ENCODE measurements around the gene TMCC2. TPM values are rescaled to one million over a fixed set of nuclear protein-coding genes. Genes with fewer than 3 reads are reported as not detected.
"Not testable (repeated sequence)": the region's sequence is repeated elsewhere in the genome, so short reads cannot be mapped to it uniquely, and the experiment has no call there.

TMCC2 gene
- total RNA-seq, 2 experiments from 2014 or later, result 11.4 to 11.8 TPM

- ChIA-PET CTCF (interaction anchor here (2.4 kb wide), 1 partner anchor 12 kb away, joined by 8 read pairs; no protein-coding TSS in a partner anchor), POLR2A (interaction anchor here (0.6 to 1.9 kb wide), 4 partner anchors 11 to 88 kb away, joined by 3 to 10 read pairs (median 6); partner anchors contain the start of gene TMCC2)
Measured at GRCh38 chr1:205211169-205211838, 16.4 kb upstream of the TMCC2 start, which contains the start of gene DSTYK. TSS of gene DSTYK (minus strand) at chr1:205211702. CDS start at chr1:205211535, 167 bp downstream.

GRCh38 chr1:205211839-205212536 is 15.8 kb upstream of the TMCC2 start:
- ChIA-PET CTCF (interaction anchor here (1.1 to 2.4 kb wide), 2 partner anchors 13 to 150 kb away, joined by 3 to 8 read pairs; no protein-coding TSS in a partner anchor), POLR2A (interaction anchor here (0.6 to 1.9 kb wide), 2 partner anchors 13 to 16 kb away, joined by 3 to 10 read pairs; partner anchors contain the start of gene TMCC2)

GRCh38 chr1:205214756-205215155 is 13.0 kb upstream of the TMCC2 start:
- CTCF ChIA-PET, result interaction anchor here (0.7 kb wide), 1 partner anchor 14 kb away, joined by 5 read pairs; no protein-coding TSS in a partner anchor
- POLR2A ChIA-PET, result no interaction called here

GRCh38 chr1:205216588-205216987 is 11.2 kb upstream of the TMCC2 start:
- POLR2A ChIA-PET, result no interaction called here
- CTCF ChIA-PET, result no interaction called here

- POLR2A ChIA-PET, result no interaction called here
- CTCF ChIA-PET, result interaction anchor here (1.0 kb wide), 1 partner anchor 26 kb away, joined by 3 read pairs; no protein-coding TSS in a partner anchor
Measured at GRCh38 chr1:205217418-205217817, 10.3 kb upstream of the TMCC2 start.

- CTCF ChIA-PET, result interaction anchor here (2.8 kb wide), 1 partner anchor 9 kb away, joined by 13 read pairs; no protein-coding TSS in a partner anchor
- POLR2A ChIA-PET, result no interaction called here
Measured at GRCh38 chr1:205220421-205220820, 7.3 kb upstream of the TMCC2 start.

- CTCF ChIA-PET, result interaction anchor here (0.6 to 7.5 kb wide), 2 partner anchors 31 to 326 kb away, joined by 3 to 72 read pairs; no protein-coding TSS in a partner anchor
- POLR2A ChIA-PET, result no interaction called here
Measured at GRCh38 chr1:205224736-205225135, 3.0 kb upstream of the TMCC2 start.

- POLR2A ChIA-PET, result no interaction called here
- CTCF ChIA-PET, result interaction anchor here (7.5 kb wide), 1 partner anchor 30 kb away, joined by 72 read pairs; no protein-coding TSS in a partner anchor
Measured at GRCh38 chr1:205225901-205226765, 1.6 kb upstream of the TMCC2 start.

GRCh38 chr1:205226868-205227583 is 720 bp upstream of the TMCC2 start:
- ChIA-PET POLR2A (interaction anchor here (0.5 to 3.2 kb wide), 3 partner anchors 15 to 59 kb away, joined by 3 to 10 read pairs (median 4); partner anchors contain the start of gene DSTYK), CTCF (interaction anchor here (0.7 to 7.5 kb wide), 3 partner anchors 29 to 129 kb away, joined by 3 to 72 read pairs (median 4); no protein-coding TSS in a partner anchor)

- ChIA-PET POLR2A (interaction anchor here (0.9 to 3.2 kb wide), 5 partner anchors 16 to 42 kb away, joined by 3 to 10 read pairs (median 3); partner anchors contain the start of gene DSTYK), CTCF (interaction anchor here (1.0 to 7.5 kb wide), 9 partner anchors 8 to 86 kb away, joined by 4 to 72 read pairs (median 5); no protein-coding TSS in a partner anchor)
Measured at GRCh38 chr1:205228093-205228521, 361 bp downstream of the TMCC2 start.

GRCh38 chr1:205229399-205229871 is 1.7 kb downstream of the TMCC2 start:
- CTCF ChIA-PET, result interaction anchor here (0.6 to 7.5 kb wide), 19 partner anchors 10 to 106 kb away, joined by 3 to 72 read pairs (median 4); no protein-coding TSS in a partner anchor

GRCh38 chr1:205229916-205230700 is 2.4 kb downstream of the TMCC2 start:
- ChIA-PET POLR2A (interaction anchor here (0.6 to 3.2 kb wide), 2 partner anchors 18 to 36 kb away, joined by 5 to 10 read pairs; partner anchors contain the start of gene DSTYK), CTCF (interaction anchor here (0.6 to 7.5 kb wide), 16 partner anchors 10 to 423 kb away, joined by 3 to 72 read pairs (median 3); no protein-coding TSS in a partner anchor)

More at GRCh38 chr1:205229399-205229871, 1.7 kb downstream of the TMCC2 start:
- POLR2A ChIA-PET, result interaction anchor here (3.2 kb wide), 1 partner anchor 17 kb away, joined by 10 read pairs; the partner anchor contains the start of gene DSTYK

- CTCF ChIA-PET, result no interaction called here
- POLR2A ChIA-PET, result no interaction called here
Measured at GRCh38 chr1:205230982-205231381, 3.2 kb downstream of the TMCC2 start.

GRCh38 chr1:205232127-205232820 is 4.5 kb downstream of the TMCC2 start:
- ChIA-PET POLR2A (no interaction called here), CTCF (interaction anchor here (1.5 kb wide), 1 partner anchor 24 kb away, joined by 3 read pairs; no protein-coding TSS in a partner anchor)

- CTCF ChIA-PET, result interaction anchor here (1.5 kb wide), 1 partner anchor 23 kb away, joined by 3 read pairs; no protein-coding TSS in a partner anchor
Measured at GRCh38 chr1:205232945-205233397, 5.2 kb downstream of the TMCC2 start.

GRCh38 chr1:205233986-205234385 is 6.2 kb downstream of the TMCC2 start:
- CTCF ChIA-PET, POLR2A ChIA-PET: not testable (repeated sequence)

More at GRCh38 chr1:205232945-205233397, 5.2 kb downstream of the TMCC2 start:
- POLR2A ChIA-PET, result interaction anchor here (0.7 kb wide), 1 partner anchor 719 kb away, joined by 7 read pairs; no protein-coding TSS in a partner anchor

Data from activated CD8-positive, alpha-beta memory T cell treated with anti-CD3 and anti-CD28 coated beads for 36 hours (primary cell).